ENCODE measurements around the gene RAP1A. TPM values are rescaled to one million over a fixed set of nuclear protein-coding genes. Genes with fewer than 3 reads are reported as not detected.

Gene RAP1A
- total RNA-seq, 2 donors from 2014 or later: 83.9 to 146 TPM

- H3K9me3 ChIP-seq: no peaks in the 10 kb centered on the region
- H3K4me1 ChIP-seq: no peaks in the 10 kb centered on the region
- H3K27me3 ChIP-seq: no peaks in the 10 kb centered on the region
- H3K36me3 ChIP-seq: no peaks in the 10 kb centered on the region
- no peak for TF ChIP-seq CTCF (IDR thresholded peaks at IDR 0.05)
- peak overlapping the region in 1 of 2 donors; percentile 9 for H3K9ac ChIP-seq (ENCODE audit: low read depth in 2 of 2, low read length in 2 of 2)
- intact Hi-C loops (cut with DNase I): no loop called here
- DNase-seq: no peak
- no peak overlapping the region for H3K27ac ChIP-seq
- H3K4me3 ChIP-seq: no peak overlapping the region
Measured at GRCh38 chr1:111622166-111622565, 2.6 kb downstream of the RAP1A start.

DNA sequence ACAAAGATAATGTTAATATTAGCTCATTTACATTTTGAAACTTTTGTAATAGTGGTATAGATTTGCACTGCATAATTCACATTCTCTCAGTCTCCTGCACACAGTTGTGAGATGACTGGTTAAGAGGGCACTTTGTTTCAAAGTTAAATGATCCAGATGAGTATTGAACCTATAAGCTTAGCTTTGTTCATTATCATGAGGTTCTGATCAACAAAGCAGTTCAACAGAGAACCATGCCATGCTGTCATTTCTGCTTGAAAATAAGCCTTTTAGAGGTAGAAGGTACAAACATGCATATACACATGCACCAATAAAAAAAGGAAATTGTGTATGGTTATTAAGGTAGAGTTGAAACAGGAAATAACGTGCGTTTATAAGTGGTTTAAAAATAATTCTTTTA lies 4.8 kb downstream of the RAP1A start:
- intact Hi-C loops (cut with DNase I): no loop called here
- Histone ChIP-seq H3K4me3 (no peak overlapping the region), H3K9ac (ENCODE audit: low read depth in 2 of 2, low read length in 2 of 2) (no peak overlapping the region), H3K27ac (no peak overlapping the region), H3K9me3 (no peaks in the 10 kb centered on the region), H3K4me1 (no peaks in the 10 kb centered on the region), H3K27me3 (no peaks in the 10 kb centered on the region), H3K36me3 (no peaks in the 10 kb centered on the region)
- TF ChIP-seq CTCF (IDR thresholded peaks at IDR 0.05): no peak
- DNase-seq: no peak

DNA sequence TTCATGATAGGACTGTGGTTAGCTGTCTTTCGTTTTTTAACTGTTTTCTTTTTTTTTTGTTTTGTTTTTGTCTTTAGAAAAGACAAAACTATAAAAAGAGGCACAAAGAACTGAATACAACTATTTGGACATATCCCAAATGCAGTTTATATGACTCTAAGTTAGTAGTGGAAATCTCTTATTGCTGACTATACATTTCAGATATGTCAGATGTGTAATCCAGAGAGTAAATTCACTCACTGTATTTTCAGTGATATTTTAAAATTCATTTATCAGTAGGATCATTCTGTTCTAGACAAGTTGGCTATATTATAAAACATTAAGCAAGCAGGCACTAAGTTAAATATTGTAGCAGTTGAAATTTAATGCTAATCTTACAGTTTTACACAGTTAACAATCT lies 5.7 kb downstream of the RAP1A start:
- Histone ChIP-seq H3K27ac (no peak overlapping the region), H3K9me3 (no peaks in the 10 kb centered on the region), H3K4me3 (no peak overlapping the region), H3K9ac (ENCODE audit: low read depth in 2 of 2, low read length in 2 of 2) (no peak overlapping the region), H3K4me1 (no peaks in the 10 kb centered on the region), H3K27me3 (no peaks in the 10 kb centered on the region), H3K36me3 (no peaks in the 10 kb centered on the region)
- DNase-seq: no peak
- intact Hi-C loops (cut with DNase I): no loop called here
- no peak for TF ChIP-seq CTCF (IDR thresholded peaks at IDR 0.05)

DNA sequence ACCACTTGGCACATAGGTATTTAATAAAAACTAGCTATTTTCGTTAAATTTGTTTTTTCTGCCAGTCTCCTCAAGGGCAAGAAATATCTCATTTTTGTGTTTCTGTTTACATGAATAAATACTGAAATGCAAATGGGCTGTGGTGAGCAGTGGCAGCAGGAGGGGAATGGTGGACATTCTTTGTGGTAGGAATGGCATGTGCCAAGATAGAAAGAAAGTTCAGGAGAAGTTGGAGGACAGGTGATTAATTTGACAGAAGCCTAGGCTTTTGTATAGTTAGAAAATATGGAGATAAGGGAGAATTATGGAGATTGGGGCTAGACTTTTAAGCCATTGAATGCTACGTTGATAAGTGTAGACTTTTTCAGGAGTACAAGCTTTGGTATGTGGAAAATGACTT lies 8.6 kb downstream of the RAP1A start:
- Histone ChIP-seq H3K4me3 (no peak overlapping the region), H3K4me1 (no peaks in the 10 kb centered on the region), H3K9me3 (no peaks in the 10 kb centered on the region), H3K27me3 (no peaks in the 10 kb centered on the region), H3K36me3 (no peaks in the 10 kb centered on the region), H3K27ac (no peak overlapping the region), H3K9ac (ENCODE audit: low read depth in 2 of 2, low read length in 2 of 2) (no peak overlapping the region)
- intact Hi-C loops (cut with DNase I): no loop called here
- no peak for TF ChIP-seq CTCF (IDR thresholded peaks at IDR 0.05)
- no peak for DNase-seq

DNA sequence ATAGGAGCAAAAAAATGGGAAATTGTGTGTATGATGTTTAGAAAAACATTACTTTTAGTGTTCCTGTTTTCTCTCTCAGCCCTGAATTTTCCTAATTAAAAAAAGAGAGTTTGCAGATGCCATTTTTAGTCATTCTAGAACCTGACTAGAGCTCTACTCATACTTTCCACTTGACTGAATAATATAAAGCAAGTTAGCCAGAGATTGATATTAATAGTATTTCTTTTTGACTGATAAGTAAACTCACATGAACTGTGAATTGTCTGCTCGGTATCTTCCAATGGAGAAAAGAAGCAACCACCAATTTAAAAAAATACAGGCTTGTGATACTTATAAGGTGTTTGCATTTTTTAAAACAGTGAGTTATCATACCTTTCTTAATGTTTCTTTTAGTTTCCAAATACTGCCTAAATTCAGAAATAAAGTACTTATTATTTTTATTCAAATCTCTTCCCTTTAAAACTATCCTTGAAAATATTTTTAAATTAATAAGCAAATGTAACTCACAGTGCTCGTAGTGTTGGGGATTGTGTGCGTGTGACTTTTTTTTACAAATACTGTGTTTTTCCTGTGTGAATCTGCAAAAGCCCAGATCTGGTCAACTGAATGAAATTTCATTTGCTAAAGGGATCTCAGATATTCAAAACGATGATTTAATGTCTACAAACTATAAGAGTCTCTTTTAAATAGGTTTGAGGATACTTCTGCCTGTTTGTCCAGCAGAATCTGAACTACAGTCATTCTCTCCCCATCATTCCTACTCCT lies 9.8 kb downstream of the RAP1A start:
- no peak for DNase-seq
- intact Hi-C loops (cut with DNase I): no loop called here
- Histone ChIP-seq H3K9ac (ENCODE audit: low read depth in 2 of 2, low read length in 2 of 2) (no peak overlapping the region), H3K9me3 (no peaks in the 10 kb centered on the region), H3K27ac (no peak overlapping the region), H3K36me3 (no peaks in the 10 kb centered on the region), H3K4me1 (no peaks in the 10 kb centered on the region), H3K4me3 (no peak overlapping the region), H3K27me3 (no peaks in the 10 kb centered on the region)
- TF ChIP-seq CTCF (IDR thresholded peaks at IDR 0.05): no peak
